ENCODE data around the gene PATJ. TPM values are rescaled to one million over a fixed set of nuclear protein-coding genes. Genes with fewer than 3 reads are reported as not detected.

PATJ gene
- total RNA-seq, 1 experiment from 2014 or later: 57.9 TPM

DNA sequence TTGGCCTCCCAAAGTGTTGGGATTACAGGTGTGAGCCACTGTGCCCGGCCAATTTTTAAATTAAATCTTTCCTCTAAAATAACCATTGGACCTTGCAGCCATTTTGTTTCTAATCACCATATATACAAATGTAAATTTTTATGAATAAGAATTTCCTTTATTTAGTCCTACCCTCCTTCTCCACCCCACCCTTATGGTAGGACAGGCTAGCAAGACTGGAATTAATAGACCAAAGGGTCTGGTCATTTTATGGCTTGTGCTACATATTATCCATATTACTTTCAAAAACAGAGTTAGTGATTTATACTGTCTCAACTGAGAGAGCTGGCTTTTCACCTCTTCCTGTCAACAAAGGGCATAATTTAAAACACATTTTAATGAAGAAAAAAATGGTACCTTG lies 478.9 kb downstream of the PATJ start (continued):
- TF ChIP-seq, protein P1, sequence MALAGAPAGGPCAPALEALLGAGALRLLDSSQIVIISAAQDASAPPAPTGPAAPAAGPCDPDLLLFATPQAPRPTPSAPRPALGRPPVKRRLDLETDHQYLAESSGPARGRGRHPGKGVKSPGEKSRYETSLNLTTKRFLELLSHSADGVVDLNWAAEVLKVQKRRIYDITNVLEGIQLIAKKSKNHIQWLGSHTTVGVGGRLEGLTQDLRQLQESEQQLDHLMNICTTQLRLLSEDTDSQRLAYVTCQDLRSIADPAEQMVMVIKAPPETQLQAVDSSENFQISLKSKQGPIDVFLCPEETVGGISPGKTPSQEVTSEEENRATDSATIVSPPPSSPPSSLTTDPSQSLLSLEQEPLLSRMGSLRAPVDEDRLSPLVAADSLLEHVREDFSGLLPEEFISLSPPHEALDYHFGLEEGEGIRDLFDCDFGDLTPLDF (CRISPR knock-in tag; IDR thresholded peaks at IDR 0.05): no peak
- TF ChIP-seq NFATC4 (CRISPR knock-in tag; IDR thresholded peaks at IDR 0.05) (no peak), FOXJ3 (CRISPR knock-in tag; IDR thresholded peaks at IDR 0.05; ENCODE audit: borderline replicate concordance) (no peak), CREM (CRISPR knock-in tag; IDR thresholded peaks at IDR 0.05) (no peak)
- TF ChIP-seq, protein P2, sequence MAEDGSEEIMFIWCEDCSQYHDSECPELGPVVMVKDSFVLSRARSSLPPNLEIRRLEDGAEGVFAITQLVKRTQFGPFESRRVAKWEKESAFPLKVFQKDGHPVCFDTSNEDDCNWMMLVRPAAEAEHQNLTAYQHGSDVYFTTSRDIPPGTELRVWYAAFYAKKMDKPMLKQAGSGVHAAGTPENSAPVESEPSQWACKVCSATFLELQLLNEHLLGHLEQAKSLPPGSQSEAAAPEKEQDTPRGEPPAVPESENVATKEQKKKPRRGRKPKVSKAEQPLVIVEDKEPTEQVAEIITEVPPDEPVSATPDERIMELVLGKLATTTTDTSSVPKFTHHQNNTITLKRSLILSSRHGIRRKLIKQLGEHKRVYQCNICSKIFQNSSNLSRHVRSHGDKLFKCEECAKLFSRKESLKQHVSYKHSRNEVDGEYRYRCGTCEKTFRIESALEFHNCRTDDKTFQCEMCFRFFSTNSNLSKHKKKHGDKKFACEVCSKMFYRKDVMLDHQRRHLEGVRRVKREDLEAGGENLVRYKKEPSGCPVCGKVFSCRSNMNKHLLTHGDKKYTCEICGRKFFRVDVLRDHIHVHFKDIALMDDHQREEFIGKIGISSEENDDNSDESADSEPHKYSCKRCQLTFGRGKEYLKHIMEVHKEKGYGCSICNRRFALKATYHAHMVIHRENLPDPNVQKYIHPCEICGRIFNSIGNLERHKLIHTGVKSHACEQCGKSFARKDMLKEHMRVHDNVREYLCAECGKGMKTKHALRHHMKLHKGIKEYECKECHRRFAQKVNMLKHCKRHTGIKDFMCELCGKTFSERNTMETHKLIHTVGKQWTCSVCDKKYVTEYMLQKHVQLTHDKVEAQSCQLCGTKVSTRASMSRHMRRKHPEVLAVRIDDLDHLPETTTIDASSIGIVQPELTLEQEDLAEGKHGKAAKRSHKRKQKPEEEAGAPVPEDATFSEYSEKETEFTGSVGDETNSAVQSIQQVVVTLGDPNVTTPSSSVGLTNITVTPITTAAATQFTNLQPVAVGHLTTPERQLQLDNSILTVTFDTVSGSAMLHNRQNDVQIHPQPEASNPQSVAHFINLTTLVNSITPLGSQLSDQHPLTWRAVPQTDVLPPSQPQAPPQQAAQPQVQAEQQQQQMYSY (CRISPR knock-in tag; IDR thresholded peaks at IDR 0.05): no peak
- TF ChIP-seq, protein P3, sequence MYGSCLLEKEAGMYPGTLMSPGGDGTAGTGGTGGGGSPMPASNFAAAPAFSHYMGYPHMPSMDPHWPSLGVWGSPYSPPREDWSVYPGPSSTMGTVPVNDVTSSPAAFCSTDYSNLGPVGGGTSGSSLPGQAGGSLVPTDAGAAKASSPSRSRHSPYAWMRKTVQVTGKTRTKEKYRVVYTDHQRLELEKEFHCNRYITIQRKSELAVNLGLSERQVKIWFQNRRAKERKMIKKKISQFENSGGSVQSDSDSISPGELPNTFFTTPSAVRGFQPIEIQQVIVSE (CRISPR knock-in tag; IDR thresholded peaks at IDR 0.05; ENCODE audit: borderline replicate concordance): no peak
- TF ChIP-seq, protein P4, sequence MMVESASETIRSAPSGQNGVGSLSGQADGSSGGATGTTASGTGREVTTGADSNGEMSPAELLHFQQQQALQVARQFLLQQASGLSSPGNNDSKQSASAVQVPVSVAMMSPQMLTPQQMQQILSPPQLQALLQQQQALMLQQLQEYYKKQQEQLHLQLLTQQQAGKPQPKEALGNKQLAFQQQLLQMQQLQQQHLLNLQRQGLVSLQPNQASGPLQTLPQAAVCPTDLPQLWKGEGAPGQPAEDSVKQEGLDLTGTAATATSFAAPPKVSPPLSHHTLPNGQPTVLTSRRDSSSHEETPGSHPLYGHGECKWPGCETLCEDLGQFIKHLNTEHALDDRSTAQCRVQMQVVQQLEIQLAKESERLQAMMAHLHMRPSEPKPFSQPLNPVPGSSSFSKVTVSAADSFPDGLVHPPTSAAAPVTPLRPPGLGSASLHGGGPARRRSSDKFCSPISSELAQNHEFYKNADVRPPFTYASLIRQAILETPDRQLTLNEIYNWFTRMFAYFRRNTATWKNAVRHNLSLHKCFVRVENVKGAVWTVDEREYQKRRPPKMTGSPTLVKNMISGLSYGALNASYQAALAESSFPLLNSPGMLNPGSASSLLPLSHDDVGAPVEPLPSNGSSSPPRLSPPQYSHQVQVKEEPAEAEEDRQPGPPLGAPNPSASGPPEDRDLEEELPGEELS (CRISPR knock-in tag; IDR thresholded peaks at IDR 0.05): no peak
- TF ChIP-seq, protein P5, sequence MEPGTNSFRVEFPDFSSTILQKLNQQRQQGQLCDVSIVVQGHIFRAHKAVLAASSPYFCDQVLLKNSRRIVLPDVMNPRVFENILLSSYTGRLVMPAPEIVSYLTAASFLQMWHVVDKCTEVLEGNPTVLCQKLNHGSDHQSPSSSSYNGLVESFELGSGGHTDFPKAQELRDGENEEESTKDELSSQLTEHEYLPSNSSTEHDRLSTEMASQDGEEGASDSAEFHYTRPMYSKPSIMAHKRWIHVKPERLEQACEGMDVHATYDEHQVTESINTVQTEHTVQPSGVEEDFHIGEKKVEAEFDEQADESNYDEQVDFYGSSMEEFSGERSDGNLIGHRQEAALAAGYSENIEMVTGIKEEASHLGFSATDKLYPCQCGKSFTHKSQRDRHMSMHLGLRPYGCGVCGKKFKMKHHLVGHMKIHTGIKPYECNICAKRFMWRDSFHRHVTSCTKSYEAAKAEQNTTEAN (CRISPR knock-in tag; IDR thresholded peaks at IDR 0.05): no peak

DNA sequence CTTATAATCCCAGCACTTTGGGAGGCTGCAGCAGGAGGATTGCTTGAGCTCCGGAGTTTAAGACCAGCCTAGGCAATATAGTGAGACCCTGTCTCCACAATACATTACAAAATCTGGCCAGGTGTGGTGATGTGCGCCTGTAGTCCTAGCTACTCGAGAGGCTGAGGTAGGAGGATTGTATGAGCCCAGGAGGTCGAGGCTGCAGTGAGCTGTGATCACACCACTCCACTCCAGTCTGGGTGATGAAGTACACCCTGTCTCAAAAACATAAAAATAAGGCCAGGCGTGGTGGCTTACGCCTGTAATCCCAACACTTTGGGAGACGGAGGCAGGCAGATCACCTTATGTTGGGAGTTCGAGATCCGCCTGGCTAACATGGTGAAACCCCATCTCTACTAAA lies 480.0 kb downstream of the PATJ start:
- Mint-ChIP-seq H3K27me3 (ENCODE audit: low read depth) (no peaks in the 10 kb centered on the region), H3K36me3 (peaks cover 53% of the 10 kb centered on the region), H3K9me3 (no peaks in the 10 kb centered on the region), H3K4me3 (no peak overlapping the region), H3K27ac (peak overlapping the region; percentile 63; the same call in 1 of the 2 replicates), H3K4me1 (0 out of 2 replicates have a peak, but pooled peaks cover 2% of the 10 kb centered on the region)
- ATAC-seq (no peak), DNase-seq (ENCODE audit: low spot score) (no peak)
- CTCF ChIA-PET: interaction anchor here (1.4 to 1.5 kb wide), 2 partner anchors 46 to 47 kb away, joined by 3 to 5 read pairs; no protein-coding TSS in a partner anchor
- POLR2A ChIA-PET: no interaction called here
- TF ChIP-seq, protein P6, sequence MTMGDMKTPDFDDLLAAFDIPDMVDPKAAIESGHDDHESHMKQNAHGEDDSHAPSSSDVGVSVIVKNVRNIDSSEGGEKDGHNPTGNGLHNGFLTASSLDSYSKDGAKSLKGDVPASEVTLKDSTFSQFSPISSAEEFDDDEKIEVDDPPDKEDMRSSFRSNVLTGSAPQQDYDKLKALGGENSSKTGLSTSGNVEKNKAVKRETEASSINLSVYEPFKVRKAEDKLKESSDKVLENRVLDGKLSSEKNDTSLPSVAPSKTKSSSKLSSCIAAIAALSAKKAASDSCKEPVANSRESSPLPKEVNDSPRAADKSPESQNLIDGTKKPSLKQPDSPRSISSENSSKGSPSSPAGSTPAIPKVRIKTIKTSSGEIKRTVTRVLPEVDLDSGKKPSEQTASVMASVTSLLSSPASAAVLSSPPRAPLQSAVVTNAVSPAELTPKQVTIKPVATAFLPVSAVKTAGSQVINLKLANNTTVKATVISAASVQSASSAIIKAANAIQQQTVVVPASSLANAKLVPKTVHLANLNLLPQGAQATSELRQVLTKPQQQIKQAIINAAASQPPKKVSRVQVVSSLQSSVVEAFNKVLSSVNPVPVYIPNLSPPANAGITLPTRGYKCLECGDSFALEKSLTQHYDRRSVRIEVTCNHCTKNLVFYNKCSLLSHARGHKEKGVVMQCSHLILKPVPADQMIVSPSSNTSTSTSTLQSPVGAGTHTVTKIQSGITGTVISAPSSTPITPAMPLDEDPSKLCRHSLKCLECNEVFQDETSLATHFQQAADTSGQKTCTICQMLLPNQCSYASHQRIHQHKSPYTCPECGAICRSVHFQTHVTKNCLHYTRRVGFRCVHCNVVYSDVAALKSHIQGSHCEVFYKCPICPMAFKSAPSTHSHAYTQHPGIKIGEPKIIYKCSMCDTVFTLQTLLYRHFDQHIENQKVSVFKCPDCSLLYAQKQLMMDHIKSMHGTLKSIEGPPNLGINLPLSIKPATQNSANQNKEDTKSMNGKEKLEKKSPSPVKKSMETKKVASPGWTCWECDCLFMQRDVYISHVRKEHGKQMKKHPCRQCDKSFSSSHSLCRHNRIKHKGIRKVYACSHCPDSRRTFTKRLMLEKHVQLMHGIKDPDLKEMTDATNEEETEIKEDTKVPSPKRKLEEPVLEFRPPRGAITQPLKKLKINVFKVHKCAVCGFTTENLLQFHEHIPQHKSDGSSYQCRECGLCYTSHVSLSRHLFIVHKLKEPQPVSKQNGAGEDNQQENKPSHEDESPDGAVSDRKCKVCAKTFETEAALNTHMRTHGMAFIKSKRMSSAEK (CRISPR knock-in tag; IDR thresholded peaks at IDR 0.05; ENCODE audit: borderline replicate concordance): no peak
- TF ChIP-seq, protein P7, sequence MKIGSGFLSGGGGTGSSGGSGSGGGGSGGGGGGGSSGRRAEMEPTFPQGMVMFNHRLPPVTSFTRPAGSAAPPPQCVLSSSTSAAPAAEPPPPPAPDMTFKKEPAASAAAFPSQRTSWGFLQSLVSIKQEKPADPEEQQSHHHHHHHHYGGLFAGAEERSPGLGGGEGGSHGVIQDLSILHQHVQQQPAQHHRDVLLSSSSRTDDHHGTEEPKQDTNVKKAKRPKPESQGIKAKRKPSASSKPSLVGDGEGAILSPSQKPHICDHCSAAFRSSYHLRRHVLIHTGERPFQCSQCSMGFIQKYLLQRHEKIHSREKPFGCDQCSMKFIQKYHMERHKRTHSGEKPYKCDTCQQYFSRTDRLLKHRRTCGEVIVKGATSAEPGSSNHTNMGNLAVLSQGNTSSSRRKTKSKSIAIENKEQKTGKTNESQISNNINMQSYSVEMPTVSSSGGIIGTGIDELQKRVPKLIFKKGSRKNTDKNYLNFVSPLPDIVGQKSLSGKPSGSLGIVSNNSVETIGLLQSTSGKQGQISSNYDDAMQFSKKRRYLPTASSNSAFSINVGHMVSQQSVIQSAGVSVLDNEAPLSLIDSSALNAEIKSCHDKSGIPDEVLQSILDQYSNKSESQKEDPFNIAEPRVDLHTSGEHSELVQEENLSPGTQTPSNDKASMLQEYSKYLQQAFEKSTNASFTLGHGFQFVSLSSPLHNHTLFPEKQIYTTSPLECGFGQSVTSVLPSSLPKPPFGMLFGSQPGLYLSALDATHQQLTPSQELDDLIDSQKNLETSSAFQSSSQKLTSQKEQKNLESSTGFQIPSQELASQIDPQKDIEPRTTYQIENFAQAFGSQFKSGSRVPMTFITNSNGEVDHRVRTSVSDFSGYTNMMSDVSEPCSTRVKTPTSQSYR (CRISPR knock-in tag; IDR thresholded peaks at IDR 0.05): no peak
- TF ChIP-seq, protein P8, sequence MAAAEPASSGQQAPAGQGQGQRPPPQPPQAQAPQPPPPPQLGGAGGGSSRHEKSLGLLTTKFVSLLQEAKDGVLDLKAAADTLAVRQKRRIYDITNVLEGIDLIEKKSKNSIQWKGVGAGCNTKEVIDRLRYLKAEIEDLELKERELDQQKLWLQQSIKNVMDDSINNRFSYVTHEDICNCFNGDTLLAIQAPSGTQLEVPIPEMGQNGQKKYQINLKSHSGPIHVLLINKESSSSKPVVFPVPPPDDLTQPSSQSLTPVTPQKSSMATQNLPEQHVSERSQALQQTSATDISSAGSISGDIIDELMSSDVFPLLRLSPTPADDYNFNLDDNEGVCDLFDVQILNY (CRISPR knock-in tag; IDR thresholded peaks at IDR 0.05): no peak
- TF ChIP-seq, protein P9, sequence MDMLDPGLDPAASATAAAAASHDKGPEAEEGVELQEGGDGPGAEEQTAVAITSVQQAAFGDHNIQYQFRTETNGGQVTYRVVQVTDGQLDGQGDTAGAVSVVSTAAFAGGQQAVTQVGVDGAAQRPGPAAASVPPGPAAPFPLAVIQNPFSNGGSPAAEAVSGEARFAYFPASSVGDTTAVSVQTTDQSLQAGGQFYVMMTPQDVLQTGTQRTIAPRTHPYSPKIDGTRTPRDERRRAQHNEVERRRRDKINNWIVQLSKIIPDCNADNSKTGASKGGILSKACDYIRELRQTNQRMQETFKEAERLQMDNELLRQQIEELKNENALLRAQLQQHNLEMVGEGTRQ (CRISPR knock-in tag; IDR thresholded peaks at IDR 0.05): no peak
- no peak for TF ChIP-seq MXD4 (CRISPR knock-in tag; IDR thresholded peaks at IDR 0.05; ENCODE audit: borderline replicate concordance)
- TF ChIP-seq, protein P10, sequence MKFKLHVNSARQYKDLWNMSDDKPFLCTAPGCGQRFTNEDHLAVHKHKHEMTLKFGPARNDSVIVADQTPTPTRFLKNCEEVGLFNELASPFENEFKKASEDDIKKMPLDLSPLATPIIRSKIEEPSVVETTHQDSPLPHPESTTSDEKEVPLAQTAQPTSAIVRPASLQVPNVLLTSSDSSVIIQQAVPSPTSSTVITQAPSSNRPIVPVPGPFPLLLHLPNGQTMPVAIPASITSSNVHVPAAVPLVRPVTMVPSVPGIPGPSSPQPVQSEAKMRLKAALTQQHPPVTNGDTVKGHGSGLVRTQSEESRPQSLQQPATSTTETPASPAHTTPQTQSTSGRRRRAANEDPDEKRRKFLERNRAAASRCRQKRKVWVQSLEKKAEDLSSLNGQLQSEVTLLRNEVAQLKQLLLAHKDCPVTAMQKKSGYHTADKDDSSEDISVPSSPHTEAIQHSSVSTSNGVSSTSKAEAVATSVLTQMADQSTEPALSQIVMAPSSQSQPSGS (CRISPR knock-in tag; IDR thresholded peaks at IDR 0.05; ENCODE audit: borderline replicate concordance, low read depth): no peak
- no peak for TF ChIP-seq HMGA2 (CRISPR knock-in tag; IDR thresholded peaks at IDR 0.05)

Data from WTC11 (cell line).